IMR-90 (cell line): ENCODE measurements around the gene NFYC. TPM values are rescaled to one million over a fixed set of nuclear protein-coding genes. Genes with fewer than 3 reads are reported as not detected.

Experiments used
- ATAC-seq: fragments of 200-7000 bp; cut with Tn5 transposase; 2 replicates; pipeline ENCODE4 v1.9.1; 2020; ENCODE audit warnings: low read depth, mild to moderate bottlenecking, moderate library complexity
- BruUV-seq: library from RNA; stranded (reverse); fragments of 400-500 nt; replicated peaks from 2 replicates; lab custom pipeline; 2021; lab: Mats Ljungman, UMichigan
- CTCF ChIA-PET: fragments of 300-600 bp; formaldehyde crosslinking; extraction: SDS; loops from one replicate; lab custom pipeline; 2021; ENCODE audit warnings: antibody characterized with exemption; lab: Yijun Ruan, JAX
- POLR2A ChIA-PET: fragments of 300-600 bp; sonication (Branson Sonifier 250); formaldehyde crosslinking; loops from one replicate; lab custom pipeline; 2022; ENCODE audit warnings: antibody characterized with exemption; ENCODE audit not compliant: unreplicated experiment; lab: Charles Lee
- DNase-seq: peaks from one replicate; pipeline ENCODE4 v3.0.0; 2013
- H2AFZ ChIP-seq: replicated peaks from 2 replicates; pipeline ENCODE3; 2013; ENCODE audit warnings: low read length, mild to moderate bottlenecking; ENCODE audit not compliant: poor library complexity
- H2AK5ac ChIP-seq: 2 replicates; pipeline ENCODE4 v1.6.1; 2013; ENCODE audit warnings: low read depth, low read length, inconsistent platforms
- H2AK9ac ChIP-seq: replicated peaks from 2 replicates; pipeline ENCODE3; 2013; ENCODE audit warnings: mild to moderate bottlenecking, low read depth, low read length, moderate library complexity; ENCODE audit not compliant: poor library complexity
- H2BK120ac ChIP-seq: 2 replicates; pipeline ENCODE4 v1.6.1; 2013; ENCODE audit warnings: low read depth, low read length, inconsistent platforms
- H2BK15ac ChIP-seq: 3 replicates; pipeline ENCODE4 v1.6.1; 2013; ENCODE audit warnings: low read depth, low read length, inconsistent platforms
- H2BK20ac ChIP-seq: 2 replicates; pipeline ENCODE4 v1.6.1; 2013; ENCODE audit warnings: low read depth, mild to moderate bottlenecking, inconsistent platforms, low read length, moderate library complexity
- H2BK5ac ChIP-seq: 2 replicates; pipeline ENCODE4 v1.6.1; 2013; ENCODE audit warnings: mild to moderate bottlenecking, low read depth, low read length, inconsistent platforms; ENCODE audit not compliant: poor library complexity, severe bottlenecking
- H3K14ac ChIP-seq: replicated peaks from 2 replicates; pipeline ENCODE4 v1.6.1; 2013; ENCODE audit warnings: low read depth, low read length, inconsistent platforms
- H3K18ac ChIP-seq: 2 replicates; pipeline ENCODE4 v1.6.1; 2013; ENCODE audit warnings: low read depth, low read length, control low read depth
- H3K23ac ChIP-seq: 2 replicates; pipeline ENCODE4 v1.6.1; 2013; ENCODE audit warnings: low read depth, low read length, inconsistent platforms
- H3K27ac ChIP-seq: 2 replicates; pipeline ENCODE4 v1.5.1; 2013; ENCODE audit warnings: mild to moderate bottlenecking, control low read depth, low read length; ENCODE audit not compliant: insufficient read depth
- H3K27me3 ChIP-seq: 2 replicates; pipeline ENCODE4 v1.6.1; 2013; ENCODE audit warnings: low read length; ENCODE audit not compliant: control insufficient read depth, insufficient read depth
- H3K36me3 ChIP-seq: 2 replicates; pipeline ENCODE4 v1.6.1; 2013; ENCODE audit warnings: low read length, mixed read lengths; ENCODE audit not compliant: control insufficient read depth, insufficient read depth
- H3K4ac ChIP-seq: 2 replicates; pipeline ENCODE4 v1.6.1; 2013; ENCODE audit warnings: low read depth, low read length, inconsistent platforms
- H3K4me1 ChIP-seq: 2 replicates; pipeline ENCODE4 v1.6.1; 2013; ENCODE audit warnings: low read length, mixed read lengths; ENCODE audit not compliant: control insufficient read depth, insufficient read depth
- H3K4me2 ChIP-seq: 2 replicates; pipeline ENCODE4 v1.6.1; 2013; ENCODE audit warnings: low read depth, mild to moderate bottlenecking, control low read depth, low read length, moderate library complexity
- H3K4me3 ChIP-seq: 2 replicates; pipeline ENCODE4 v1.5.1; 2013; ENCODE audit warnings: low read depth, mild to moderate bottlenecking, control low read depth, low read length, moderate library complexity; ENCODE audit not compliant: insufficient read depth
- H3K56ac ChIP-seq: 2 replicates; pipeline ENCODE4 v1.6.1; 2013; ENCODE audit warnings: low read length, inconsistent platforms; ENCODE audit not compliant: insufficient read depth; ENCODE audit errors: extremely low read depth
- H3K79me1 ChIP-seq, 2 experiments: 2 replicates each; pipeline ENCODE4 v1.6.1; 2013; ENCODE audit warnings: low read length in 2 of 2, inconsistent platforms in 1 of 2, low read depth in 1 of 2
- H3K9ac ChIP-seq: 2 replicates; pipeline ENCODE4 v1.6.1; 2013; ENCODE audit warnings: low read depth, low read length, control low read depth
- H3K9me1 ChIP-seq: 2 replicates; pipeline ENCODE4 v1.6.1; 2013; ENCODE audit warnings: low read length, inconsistent platforms; ENCODE audit not compliant: insufficient read depth
- H3K9me3 ChIP-seq: 2 replicates; pipeline ENCODE4 v1.6.1; 2013; ENCODE audit warnings: low read length; ENCODE audit not compliant: control insufficient read depth, insufficient read depth
- H4K20me1 ChIP-seq: 2 replicates; pipeline ENCODE4 v1.6.1; 2013; ENCODE audit warnings: low read length, inconsistent platforms; ENCODE audit not compliant: insufficient read depth
- H4K5ac ChIP-seq: 2 replicates; pipeline ENCODE4 v1.6.1; 2013; ENCODE audit warnings: mild to moderate bottlenecking, low read depth, low read length, control low read depth
- H4K8ac ChIP-seq, 2 experiments: 2 replicates each; pipeline ENCODE4 v1.6.1; 2013; ENCODE audit warnings: low read depth in 2 of 2, low read length in 2 of 2, control low read depth in 1 of 2, inconsistent platforms in 1 of 2
- H4K91ac ChIP-seq: 2 replicates; pipeline ENCODE4 v1.6.1; 2013; ENCODE audit warnings: low read depth, low read length, inconsistent platforms; ENCODE audit not compliant: insufficient read depth
- CEBPB ChIP-seq: IDR thresholded peaks from 2 replicates; pipeline ENCODE4 v1.6.1; 2012; ENCODE audit warnings: low read depth, low read length, improper control_type of control experiment
- CHD1 ChIP-seq: IDR thresholded peaks from 2 replicates; pipeline ENCODE4 v1.6.1; 2012; ENCODE audit warnings: low read depth, low read length, improper control_type of control experiment
- CTCF ChIP-seq: conservative IDR thresholded peaks from 2 replicates; pipeline ENCODE4 v1.5.1; 2012; ENCODE audit warnings: mild to moderate bottlenecking, low read depth, low read length, improper control_type of control experiment
- ELK1 ChIP-seq: fragments of 150-350 bp; IDR thresholded peaks from 2 replicates; pipeline ENCODE4 v1.6.1; 2016; ENCODE audit warnings: low read depth, mild to moderate bottlenecking, low read length, moderate library complexity, borderline replicate concordance
- MAFK ChIP-seq: IDR thresholded peaks from 2 replicates; pipeline ENCODE4 v1.6.1; 2012; ENCODE audit warnings: low read depth, low read length, improper control_type of control experiment
- MXI1 ChIP-seq: IDR thresholded peaks from 2 replicates; pipeline ENCODE4 v1.6.1; 2012; ENCODE audit warnings: low read depth, mild to moderate bottlenecking, low read length, moderate library complexity, borderline replicate concordance
- SMC3 ChIP-seq: fragments of 150-350 bp; IDR thresholded peaks from 2 replicates; pipeline ENCODE4 v1.6.1; 2016; ENCODE audit warnings: low read depth, mild to moderate bottlenecking, antibody characterized with exemption, low read length, moderate library complexity
- WGBS, 2 experiments: methylation state at CpG; one replicate each; pipeline versions ENCODE4 v1.1.5 to v1.1.7; 2013; ENCODE audit warnings: missing lambda C conversion rate in 2 of 2; ENCODE audit not compliant: insufficient read length in 1 of 2; ENCODE audit errors: extremely low coverage in 2 of 2; 5-methylcytosine and 5-hydroxymethylcytosine counted together
- dilution Hi-C: fragments of 300-500 bp; cut with HindIII; formaldehyde crosslinking; loops from one replicate; pipeline ENCODE4 v1.14.3; 2018; ENCODE audit warnings: low sequenced_read_pairs; ENCODE audit not compliant: unreplicated experiment
- in situ Hi-C: fragments of 300-500 bp; cut with MboI; formaldehyde crosslinking; loops from 3 replicates; pipeline ENCODE4 v1.14.3; 2019; ENCODE audit warnings: low sequenced_read_pairs, inconsistent platforms, mixed read lengths
- intact Hi-C: fragments of 100-400 bp; cut with micrococcal nuclease; formaldehyde crosslinking; loops from 2 replicates; pipeline ENCODE4 v1.10.0; 2022
- polyA plus RNA-seq, 3 experiments: library from polyadenylated mRNA; depleted of rRNA; stranded (reverse); fragments of >200 nt; gene quantifications; 2 replicates each; pipeline ENCODE4 v1.2.3, GENCODE V29; 2012; ENCODE audit warnings: low replicate concordance in 1 of 3
- total RNA-seq: library from RNA; depleted of rRNA; stranded (reverse); fragments of >200 nt; gene quantifications from 2 replicates; pipeline ENCODE4 v1.2.3, GENCODE V29; 2012

NFYC gene
- total and polyA plus RNA-seq, 2 of the 4 experiments (the other 2 are of a cell fraction): 45.2 to 62.2 TPM

- H3K4ac ChIP-seq: no peak overlapping the region
- peaks cover 49% of the 10 kb centered on the region for H3K27me3 ChIP-seq
- ATAC-seq (no peak), DNase-seq (no peak)
- CTCF ChIA-PET: no interaction called here
- no peak overlapping the region for H3K27ac ChIP-seq
- H3K14ac ChIP-seq: no peak overlapping the region
- no peak overlapping the region for H4K5ac ChIP-seq
- no peaks in the 10 kb centered on the region for H3K36me3 ChIP-seq
- no peak overlapping the region for H3K18ac ChIP-seq
- H2BK20ac ChIP-seq: no peak overlapping the region
- H2AK9ac ChIP-seq: no peak overlapping the region
- no peak overlapping the region for H3K56ac ChIP-seq
- H3K4me3 ChIP-seq: no peak overlapping the region
- POLR2A ChIA-PET: no interaction called here
- dilution Hi-C loops: no loop called here
- H2AK5ac ChIP-seq: no peak overlapping the region
- no TSS peak for BruUV-seq
- H3K4me1 ChIP-seq: peaks cover 3% of the 10 kb centered on the region
- no peak overlapping the region; the same call in 1 of the 2 replicates for H3K4me2 ChIP-seq
- H4K20me1 ChIP-seq: no peaks in the 10 kb centered on the region
- 0 out of 2 replicates have a peak overlapping the region, but pooled peaks have one; percentile 38 for H3K23ac ChIP-seq
- in situ Hi-C loops: no loop called here
- no peak overlapping the region for H2BK15ac ChIP-seq
- TF ChIP-seq CTCF: no peak
- TF ChIP-seq ELK1: no peak
- TF ChIP-seq MXI1: no peak
- no peak for TF ChIP-seq CHD1
- no peak for TF ChIP-seq MAFK
- no peak for TF ChIP-seq SMC3
- no peak for TF ChIP-seq CEBPB
- H2BK5ac ChIP-seq: no peak overlapping the region
- no peak overlapping the region for H4K8ac ChIP-seq
- no peaks in the 10 kb centered on the region for H3K9me3 ChIP-seq
- peak overlapping the region; percentile 3 for H2AFZ ChIP-seq
- no peak overlapping the region for H4K91ac ChIP-seq
- 42% methylated on average over 17 of the region's 19 CpGs; no CpG with 5 or more reads in 1 of the 2 experiments for WGBS, 2 experiments
- no peaks in the 10 kb centered on the region for H3K9me1 ChIP-seq
- intact Hi-C loops: no loop called here
- H3K9ac ChIP-seq: no peak overlapping the region
- no peak overlapping the region for H2BK120ac ChIP-seq
- no peaks in the 10 kb centered on the region for H3K79me1 ChIP-seq
These were observed 126.3 kb downstream of the NFYC start for GRCh38 chr1:40817791-40818263.
